Stimulated activated CD4-positive, alpha-beta T cell treated with anti-CD3 and anti-CD28 coated beads, TNF-alpha, amount 100 ng/mL, for 1 hour (primary cell): Measurements from ENCODE around the gene PRKCH.

Experiments
- DNase-seq, 3 donors: peaks; one replicate each; pipeline ENCODE4 v3.0.0-alpha.2; 2020; ENCODE audit warnings: low read depth in 3 of 3, low spot score in 1 of 3

Gene PRKCH

GRCh38 chr14:61561657-61562276 lies 240.4 kb downstream of the PRKCH start:
- no peak for DNase-seq

GRCh38 chr14:61562321-61563161 lies 241.2 kb downstream of the PRKCH start:
- no peak for DNase-seq

GRCh38 chr14:61563162-61563511 lies 241.8 kb downstream of the PRKCH start:
- DNase-seq = no peak

DNA sequence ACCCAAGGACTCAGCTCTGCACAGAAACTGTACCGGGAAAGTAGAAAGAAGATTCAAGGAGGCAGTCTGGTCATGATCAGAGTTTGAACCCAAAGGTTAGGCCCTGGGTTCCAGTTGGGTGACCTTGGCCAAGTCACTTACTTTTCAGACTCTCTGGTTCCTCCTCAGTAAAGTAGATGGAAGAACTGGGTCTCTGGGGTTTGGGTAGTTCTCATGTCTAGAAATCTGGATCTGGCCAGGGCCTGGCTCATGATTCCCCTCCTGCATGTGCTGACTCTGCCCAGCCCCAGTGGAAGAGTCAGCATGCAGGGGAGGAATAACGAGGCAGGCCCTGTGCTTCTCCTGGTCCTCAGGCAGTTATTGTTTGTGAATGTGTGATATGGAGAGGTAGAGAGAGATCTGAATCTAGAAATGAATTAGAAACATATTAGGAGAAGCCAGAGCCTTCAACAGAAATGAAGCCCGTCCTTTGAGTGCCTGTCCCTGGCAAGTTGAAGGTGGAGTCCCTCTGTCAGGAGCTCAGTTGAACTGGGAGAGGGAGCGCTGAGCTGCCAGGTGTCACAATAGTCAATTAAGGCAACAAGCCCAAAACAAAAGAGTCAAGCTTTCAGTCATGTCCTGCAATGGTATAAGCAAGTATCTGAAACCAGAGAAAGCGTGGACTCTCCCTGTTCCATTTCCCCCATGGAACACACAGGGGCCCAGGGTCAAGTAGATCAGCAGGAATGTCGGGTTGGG lies 242.7 kb downstream of the PRKCH start:
- DNase-seq = no peak

DNA sequence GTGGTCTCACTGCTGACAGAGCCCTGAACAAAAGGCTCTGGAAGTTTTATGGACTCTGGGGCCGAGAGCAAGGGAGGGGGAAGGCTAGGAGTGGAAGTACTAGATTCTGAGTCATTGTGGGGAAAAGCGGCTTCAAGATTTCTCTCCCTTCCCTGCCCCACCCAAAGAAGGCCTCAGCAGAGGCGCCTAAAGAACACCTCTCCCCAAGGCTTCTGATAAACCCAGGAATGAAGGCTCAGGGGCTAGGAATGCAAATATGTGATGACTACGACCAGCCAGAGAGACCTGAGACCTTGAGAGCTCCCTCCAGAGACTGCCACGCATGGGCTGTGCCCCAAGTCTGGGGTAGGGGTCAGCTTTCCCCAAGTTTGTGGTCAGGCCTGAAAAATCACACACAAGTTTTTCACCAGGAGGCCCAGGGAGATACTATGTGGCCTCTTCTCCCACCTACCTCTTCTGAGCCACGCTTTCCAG lies 243.3 kb downstream of the PRKCH start:
- DNase-seq = no peak

- DNase-seq = no peak
Observed at GRCh38 chr14:61565181-61565580, 243.8 kb downstream of the PRKCH start.

DNA sequence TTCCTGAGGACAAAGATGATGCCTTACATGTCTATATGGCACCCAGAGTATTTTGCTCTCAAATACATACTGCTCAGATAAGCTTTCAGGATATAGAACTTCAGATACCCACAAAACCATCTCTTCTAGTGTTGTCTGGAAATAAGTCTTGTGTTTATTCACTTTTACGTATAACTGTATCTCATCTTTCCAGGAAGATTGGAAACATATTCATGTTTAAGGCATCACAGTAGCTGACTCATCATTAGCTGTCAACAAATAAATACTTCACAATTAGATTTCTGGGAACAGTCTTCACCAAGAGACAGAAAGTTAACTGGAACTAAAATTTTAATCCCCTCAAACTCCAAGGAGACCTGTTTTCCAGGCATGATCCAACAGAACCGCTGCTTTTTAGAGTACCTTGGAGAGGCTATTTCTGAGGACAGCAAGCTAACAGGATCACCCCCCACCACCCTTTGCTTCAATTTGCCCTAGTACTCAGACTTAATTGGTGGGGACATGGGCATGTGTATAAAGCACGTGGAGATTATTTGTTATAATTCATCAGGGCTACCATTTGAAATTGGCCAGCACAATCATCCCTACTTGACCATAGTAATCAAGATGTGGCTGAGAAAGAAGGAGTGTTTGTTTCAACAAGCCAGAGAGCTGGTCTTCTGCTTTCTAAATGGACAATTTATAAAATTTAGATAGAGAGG lies 244.6 kb downstream of the PRKCH start:
- DNase-seq = no peak

DNA sequence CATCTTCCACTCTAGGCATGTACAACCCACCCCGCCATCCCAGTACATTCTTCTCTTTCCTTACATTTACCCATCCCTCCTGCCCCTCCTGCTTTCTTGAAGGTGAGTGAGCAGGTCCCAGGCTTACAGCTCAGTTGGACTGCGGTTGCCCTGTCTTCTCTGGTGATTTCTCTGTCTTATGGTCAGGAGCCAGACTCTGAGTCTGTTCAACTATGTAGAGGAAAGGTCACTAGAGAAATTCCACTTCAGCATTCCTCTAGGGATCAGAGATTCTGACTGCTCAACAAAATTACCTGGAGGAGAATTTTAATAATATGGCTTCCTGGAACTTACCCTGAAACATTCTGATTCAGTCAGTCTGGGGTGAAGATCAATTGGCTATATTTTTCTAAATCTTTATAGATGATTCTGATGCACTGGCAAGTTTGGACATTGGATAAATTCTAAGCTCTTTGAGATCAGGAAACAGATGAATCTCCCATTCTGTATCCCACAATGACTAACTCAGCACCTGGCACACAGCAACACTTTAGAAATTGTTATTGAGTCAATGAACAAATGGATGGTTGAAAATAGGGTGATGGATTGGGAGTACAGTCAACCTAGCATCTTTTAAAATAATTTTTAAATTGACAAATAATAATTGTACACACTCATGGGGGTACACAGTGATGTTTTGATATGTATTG lies 245.3 kb downstream of the PRKCH start:
- no peak for DNase-seq

DNA sequence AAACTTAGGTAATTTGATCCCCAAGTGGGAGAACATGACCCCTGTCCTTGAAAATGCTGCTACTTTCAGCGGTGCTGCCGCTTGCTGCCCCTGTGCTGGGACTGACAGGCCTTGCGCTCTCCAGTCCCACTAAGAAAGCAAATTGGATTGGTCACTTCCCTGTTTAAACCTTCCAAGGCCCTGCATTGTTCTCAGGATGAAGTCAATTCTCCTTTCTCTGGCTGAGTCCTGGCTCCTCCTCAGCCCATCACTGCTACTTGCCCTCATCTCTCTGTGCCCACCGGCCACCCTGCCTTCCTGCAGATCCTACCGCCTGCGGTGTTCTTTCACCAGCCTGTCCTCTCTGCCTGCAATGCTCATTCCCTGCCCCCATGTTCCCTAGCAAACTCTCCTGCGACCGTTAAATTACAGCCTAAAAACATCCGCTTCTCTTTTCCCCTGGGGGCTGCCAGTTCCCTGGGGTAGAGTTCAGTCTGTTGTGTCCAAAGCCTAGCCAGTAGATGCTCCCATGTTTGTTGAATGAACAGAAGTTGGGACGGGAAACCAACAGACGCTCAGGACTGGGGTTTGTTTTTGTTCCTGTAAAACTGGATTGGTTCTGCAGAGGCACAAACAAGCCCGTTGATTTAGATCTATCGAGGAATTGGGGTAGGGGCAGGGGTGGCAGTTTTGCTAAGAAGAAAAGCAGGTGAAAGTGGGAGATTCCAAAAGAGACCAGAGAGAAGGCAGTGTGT lies 246.6 kb downstream of the PRKCH start:
- no peak for DNase-seq

DNA sequence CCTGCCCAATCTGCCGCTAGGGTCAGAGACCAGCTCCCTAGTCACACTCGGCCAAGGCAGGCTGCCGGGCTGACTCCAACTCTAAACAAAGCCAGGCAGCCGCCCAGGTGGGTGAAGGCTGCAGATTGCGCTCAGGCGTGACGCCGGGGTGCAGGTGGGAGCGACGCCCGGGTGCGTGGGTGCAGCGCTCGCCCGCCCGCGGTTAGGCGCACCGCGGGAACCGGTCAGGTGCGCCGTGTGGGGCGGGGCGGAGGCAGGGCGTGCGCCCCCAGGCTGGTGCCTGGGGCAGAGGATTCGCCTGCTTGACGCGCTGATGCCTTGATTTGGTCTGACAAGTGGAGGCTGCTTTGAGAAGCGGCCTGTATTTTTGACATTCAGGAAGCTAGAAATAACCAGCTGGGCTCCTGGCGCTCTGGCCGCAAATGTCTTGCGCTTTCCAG lies 247.2 kb downstream of the PRKCH start:
- DNase-seq = peak in 2 of 3 donors; percentile 28 to 32

DNA sequence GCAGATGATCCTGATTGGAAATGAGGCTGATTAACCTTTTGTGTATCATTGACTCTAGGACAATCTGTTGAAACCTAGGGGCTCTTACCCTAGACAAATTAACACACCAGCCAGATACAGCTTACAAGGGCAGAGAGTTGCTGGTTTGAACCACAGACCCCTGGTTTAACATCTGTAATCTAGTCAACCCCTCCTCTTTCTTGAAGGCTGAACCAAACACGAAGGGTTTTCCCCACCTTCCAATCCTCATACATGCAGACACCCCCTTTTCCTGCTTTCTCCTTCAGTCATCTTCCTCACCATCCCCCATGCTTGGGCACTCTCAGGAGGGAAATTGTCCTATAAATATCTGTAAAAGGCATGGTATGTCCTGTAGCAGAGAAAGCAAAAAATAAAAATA lies 247.9 kb downstream of the PRKCH start:
- no peak for DNase-seq

- DNase-seq = no peak
Observed at GRCh38 chr14:61569812-61570548, 248.6 kb downstream of the PRKCH start.

DNA sequence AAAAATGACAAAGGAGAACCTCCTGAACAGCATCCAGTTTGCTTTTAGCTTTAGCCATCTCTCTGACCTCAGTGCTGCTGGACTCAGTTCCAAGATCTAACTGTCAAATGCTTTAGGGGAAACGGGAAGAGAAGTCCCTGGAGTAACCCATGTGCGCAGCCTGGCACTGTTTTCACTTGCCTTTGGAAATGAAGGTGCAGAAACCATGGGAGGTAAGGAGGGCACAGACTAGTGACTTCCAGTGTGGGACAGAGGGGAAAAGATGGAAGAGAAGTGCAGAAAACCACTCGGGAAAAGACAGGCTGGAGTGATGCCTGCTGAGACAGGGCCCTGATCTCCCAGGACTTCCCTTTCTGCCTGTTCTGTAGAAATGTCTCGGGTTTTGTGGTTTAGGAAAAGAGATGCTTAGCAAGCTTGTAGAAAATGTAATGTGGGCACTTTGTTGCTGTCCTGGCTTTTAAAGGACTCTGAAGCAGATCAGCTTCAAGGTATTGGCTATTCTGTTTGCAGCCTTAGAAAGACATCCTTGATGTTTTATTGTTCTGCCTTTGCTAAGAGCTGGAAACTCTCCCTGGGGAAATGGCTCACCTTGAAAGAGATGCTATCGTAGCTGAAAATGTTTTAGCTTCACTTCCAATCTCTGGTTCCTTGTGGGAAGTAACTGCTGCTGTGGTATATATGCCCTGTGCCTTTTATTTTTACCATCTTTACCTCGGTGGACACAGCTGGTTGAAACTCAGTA lies 249.3 kb downstream of the PRKCH start:
- no peak for DNase-seq

DNA sequence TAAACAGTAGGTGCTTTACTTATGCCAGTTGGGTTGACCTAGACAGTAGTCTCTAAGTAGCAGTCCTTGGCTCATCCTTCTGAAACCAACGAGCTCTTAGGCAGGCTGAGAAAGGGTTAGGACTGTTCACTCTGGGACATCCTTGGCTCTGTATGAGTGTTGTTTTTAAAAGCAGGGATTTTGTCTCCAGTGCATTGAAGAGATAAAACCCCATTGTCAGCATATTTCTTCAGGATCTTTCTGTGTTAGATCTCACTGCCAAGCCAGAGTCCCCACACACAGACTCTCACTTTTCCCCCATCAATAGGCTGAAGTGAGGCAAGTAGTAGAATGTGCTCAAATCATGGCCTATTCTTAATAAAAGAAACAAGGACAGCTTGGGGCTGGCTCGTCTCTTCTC lies 250.5 kb downstream of the PRKCH start:
- DNase-seq = no peak

- no peak for DNase-seq
Observed at GRCh38 chr14:61573321-61573720, 251.9 kb downstream of the PRKCH start.

- no peak for DNase-seq
Observed at GRCh38 chr14:61573748-61574513, 252.6 kb downstream of the PRKCH start.

- DNase-seq = no peak
Observed at GRCh38 chr14:61574514-61574807, 253.1 kb downstream of the PRKCH start.

DNA sequence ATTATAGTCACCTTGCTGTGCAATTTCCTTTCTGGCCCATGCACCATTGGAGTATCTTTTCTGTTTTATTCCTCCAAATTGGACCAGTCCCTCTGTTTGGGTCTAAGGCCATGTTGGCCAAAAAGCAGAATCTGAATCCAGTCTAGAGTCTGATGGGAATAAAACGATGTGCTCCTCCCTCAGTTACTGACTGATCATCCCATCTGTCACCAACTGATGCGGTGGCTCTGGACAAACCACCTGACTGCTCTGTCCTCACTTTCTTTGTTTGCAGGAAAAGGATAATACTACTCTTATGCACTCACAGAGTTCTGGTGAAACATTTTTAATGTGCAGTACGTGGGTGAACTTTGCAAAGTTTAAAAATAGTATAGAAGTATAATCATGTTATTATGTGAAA lies 253.7 kb downstream of the PRKCH start:
- no peak for DNase-seq
